ENCODE data around the gene SLC39A11.
"Not testable (repeated sequence)": the region's sequence is repeated elsewhere in the genome, so short reads cannot be mapped to it uniquely, and the experiment has no call there.

The SLC39A11 gene

DNA sequence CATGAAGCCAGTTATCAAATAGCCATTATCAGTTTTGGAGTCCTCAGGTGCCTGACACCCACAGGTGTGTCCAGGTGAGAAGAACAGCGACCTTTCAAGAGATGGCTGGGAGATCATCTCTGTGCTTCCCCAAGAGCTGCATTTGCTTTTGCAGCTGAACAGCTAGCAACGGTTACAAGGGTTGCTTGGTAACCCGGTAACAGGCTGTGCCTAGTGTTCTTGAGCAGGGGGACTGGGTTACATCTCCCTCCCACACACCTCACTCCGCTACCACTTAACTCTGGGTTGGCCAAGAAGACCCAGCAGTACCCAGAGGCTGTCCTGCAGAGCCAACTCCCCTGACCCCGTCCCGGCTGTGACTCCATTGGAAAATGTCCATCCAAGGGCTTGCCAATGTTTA, 147.0 kb downstream of the SLC39A11 start:
- no peak for DNase-seq (ENCODE audit: low read depth)
- H3K4me3 ChIP-seq (ENCODE audit: low read depth, low read length), result no peak overlapping the region
- TF ChIP-seq, protein P1, sequence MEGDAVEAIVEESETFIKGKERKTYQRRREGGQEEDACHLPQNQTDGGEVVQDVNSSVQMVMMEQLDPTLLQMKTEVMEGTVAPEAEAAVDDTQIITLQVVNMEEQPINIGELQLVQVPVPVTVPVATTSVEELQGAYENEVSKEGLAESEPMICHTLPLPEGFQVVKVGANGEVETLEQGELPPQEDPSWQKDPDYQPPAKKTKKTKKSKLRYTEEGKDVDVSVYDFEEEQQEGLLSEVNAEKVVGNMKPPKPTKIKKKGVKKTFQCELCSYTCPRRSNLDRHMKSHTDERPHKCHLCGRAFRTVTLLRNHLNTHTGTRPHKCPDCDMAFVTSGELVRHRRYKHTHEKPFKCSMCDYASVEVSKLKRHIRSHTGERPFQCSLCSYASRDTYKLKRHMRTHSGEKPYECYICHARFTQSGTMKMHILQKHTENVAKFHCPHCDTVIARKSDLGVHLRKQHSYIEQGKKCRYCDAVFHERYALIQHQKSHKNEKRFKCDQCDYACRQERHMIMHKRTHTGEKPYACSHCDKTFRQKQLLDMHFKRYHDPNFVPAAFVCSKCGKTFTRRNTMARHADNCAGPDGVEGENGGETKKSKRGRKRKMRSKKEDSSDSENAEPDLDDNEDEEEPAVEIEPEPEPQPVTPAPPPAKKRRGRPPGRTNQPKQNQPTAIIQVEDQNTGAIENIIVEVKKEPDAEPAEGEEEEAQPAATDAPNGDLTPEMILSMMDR (conservative IDR thresholded peaks at IDR 0.05; ENCODE audit: low read depth, low read length), result no peak

DNA sequence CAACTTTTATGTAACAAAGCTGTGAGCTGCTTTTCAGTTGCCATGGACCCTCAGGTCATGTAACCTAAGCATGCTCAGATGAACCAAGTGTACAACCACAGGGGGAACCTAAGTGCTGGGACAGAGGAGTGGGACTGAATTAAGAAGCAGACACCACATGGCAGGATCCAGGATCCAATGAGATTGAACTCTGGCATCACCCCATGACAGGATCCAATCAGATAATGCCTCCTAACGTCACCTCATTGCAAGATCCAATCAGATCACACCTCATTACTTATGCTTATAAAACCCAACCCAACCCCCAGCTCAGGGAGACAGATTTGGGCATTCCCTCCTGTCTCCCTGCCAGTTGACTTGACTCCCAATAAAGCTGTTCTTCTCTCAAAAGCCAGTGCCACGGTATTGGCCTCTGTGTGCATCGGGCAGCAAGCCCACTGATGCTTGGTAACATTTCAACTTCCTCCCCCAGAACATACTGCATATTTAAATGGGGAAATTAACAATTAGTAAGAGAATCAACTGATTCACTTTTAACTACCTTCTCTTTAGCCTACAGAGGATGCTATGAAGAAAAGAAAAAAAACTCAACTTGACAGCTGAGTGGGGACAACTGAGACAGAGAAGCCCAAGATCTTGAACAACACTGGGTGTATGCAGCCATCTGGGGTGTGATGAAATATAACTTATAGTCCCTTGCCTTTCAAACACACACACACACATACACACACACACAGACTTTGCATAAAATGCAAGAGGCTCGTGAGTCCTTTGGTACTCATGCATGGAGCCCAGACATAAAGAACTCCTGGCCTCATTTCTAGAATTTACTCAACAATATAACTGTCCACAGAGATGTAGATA, 148.4 kb downstream of the SLC39A11 start:
- no peak overlapping the region for H3K4me3 ChIP-seq (ENCODE audit: low read depth, low read length)
- TF ChIP-seq, protein P1 (conservative IDR thresholded peaks at IDR 0.05; ENCODE audit: low read depth, low read length), result no peak
- DNase-seq (ENCODE audit: low read depth), result no peak

DNA sequence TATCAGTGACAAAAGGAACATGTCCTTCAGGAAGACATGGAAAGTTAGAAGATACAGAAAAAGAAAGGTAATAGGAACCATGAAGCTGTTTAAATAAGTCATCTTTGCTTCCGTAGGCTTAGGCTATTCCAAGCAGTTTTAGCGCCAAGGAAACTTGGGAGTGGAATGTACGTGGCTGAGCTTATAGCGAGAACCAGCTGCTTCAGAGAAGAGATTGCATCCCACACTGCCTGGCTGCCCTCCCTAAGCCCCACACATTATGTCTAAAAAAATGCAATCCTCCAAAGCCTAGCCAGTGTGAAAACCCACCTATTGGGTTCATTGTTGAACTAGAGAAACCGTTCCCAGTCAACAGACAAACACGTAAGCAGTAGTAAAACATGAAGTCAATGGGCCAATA, 149.9 kb downstream of the SLC39A11 start:
- no peak overlapping the region for H3K4me3 ChIP-seq (ENCODE audit: low read depth, low read length)
- TF ChIP-seq, protein P1 (conservative IDR thresholded peaks at IDR 0.05; ENCODE audit: low read depth, low read length), result no peak
- no peak for DNase-seq (ENCODE audit: low read depth)

DNA sequence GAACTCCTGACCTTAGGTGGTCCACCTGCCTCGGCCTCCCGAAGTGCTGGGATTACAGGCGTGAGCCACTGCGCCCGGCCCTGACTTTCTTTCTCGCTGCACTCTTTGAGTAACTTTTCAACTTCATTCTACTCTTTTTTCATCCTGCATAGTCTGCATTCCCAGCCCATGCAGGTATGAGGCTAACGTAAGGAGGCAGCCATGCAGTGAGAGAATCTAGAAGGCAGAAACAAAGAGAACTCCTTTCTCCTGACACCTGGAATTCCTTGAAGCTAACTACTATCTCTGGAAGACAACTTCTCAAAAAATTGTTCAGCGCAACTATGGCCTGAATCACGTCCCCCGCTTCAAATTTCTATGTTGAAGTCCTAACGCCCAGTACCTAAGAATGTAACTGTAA, 152.0 kb downstream of the SLC39A11 start:
- TF ChIP-seq, protein P1 (conservative IDR thresholded peaks at IDR 0.05; ENCODE audit: low read depth, low read length), result no peak
- no peak for DNase-seq (ENCODE audit: low read depth)
- no peak overlapping the region for H3K4me3 ChIP-seq (ENCODE audit: low read depth, low read length)

DNA sequence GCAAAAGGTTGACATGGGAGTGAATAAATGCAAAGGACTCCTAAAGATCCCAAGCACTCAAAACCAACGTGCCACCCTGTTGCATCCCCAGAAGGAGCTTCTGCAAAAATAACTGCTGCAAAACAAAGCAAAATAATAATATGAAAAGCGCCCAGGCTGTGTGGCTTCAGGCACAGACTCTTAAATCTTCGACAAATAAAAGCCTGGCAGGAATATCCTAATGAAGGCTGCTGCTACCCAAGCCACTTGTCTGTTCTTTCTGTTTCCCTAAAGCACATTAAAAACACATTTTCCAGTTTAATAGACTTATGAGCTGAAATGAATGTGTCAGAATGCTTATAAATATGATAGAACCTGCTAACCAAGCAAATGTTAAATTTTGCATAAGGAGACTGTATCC, 154.0 kb downstream of the SLC39A11 start:
- no peak for DNase-seq (ENCODE audit: low read depth)
- no peak overlapping the region for H3K4me3 ChIP-seq (ENCODE audit: low read depth, low read length)
- TF ChIP-seq, protein P1 (conservative IDR thresholded peaks at IDR 0.05; ENCODE audit: low read depth, low read length), result no peak

DNA sequence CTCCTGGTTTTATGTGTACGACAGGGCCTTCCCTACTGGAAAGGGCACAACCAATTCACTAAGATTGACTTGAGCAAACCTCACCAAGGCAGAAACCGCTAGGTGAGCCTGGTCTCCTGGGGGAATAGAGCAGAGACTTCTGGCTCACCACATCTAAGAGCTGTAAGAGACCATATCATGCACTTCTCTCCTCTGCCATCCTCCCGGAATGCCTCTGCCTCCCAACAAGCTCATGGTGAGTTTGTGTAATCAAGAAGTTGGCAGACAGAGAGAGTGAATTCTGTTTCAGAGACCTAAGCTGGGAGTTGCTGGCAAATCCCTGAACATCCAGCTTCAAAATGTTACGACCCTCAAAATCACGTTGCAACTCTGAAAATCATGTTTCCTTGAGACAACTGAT, 154.8 kb downstream of the SLC39A11 start:
- no peak for DNase-seq (ENCODE audit: low read depth)
- TF ChIP-seq, protein P1 (conservative IDR thresholded peaks at IDR 0.05; ENCODE audit: low read depth, low read length), result no peak
- H3K4me3 ChIP-seq (ENCODE audit: low read depth, low read length), result no peak overlapping the region

DNA sequence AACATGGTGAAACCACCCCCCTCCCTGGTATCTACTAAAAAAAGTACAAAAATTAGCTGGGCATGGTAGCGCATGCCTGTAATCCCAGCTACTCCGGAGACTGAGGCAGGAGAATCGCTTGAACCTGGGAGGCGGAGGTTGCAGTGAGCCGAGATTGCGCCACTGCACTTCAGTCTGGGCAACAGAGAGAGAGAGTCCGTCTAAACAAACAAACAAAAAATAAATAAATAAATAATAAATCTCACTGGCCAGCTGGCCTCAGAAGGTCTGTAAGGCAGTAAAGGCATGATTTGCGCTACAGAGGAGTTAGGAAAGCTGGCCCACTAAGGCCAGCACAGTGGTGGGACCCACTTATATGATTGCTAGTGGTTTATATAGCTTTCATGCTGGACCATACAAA, 155.2 kb downstream of the SLC39A11 start:
- not testable (repeated sequence) for H3K4me3 ChIP-seq (ENCODE audit: low read depth, low read length); DNase-seq (ENCODE audit: low read depth)
